Muscle of arm (tissue), 12 donors: Measurements from ENCODE around the gene VWA8. TPM values are rescaled to one million over a fixed set of nuclear protein-coding genes. Genes with fewer than 3 reads are reported as not detected.
"Not testable (repeated sequence)": the region's sequence is repeated elsewhere in the genome, so short reads cannot be mapped to it uniquely, and the experiment has no call there.

Source experiments
- DNase-seq: peaks from one replicate; pipeline ENCODE4 v3.0.0-alpha.2; 2013
- polyA plus RNA-seq, 12 donors: library from polyadenylated mRNA; unstranded; fragments of 120-200 nt; gene quantifications; one replicate each; pipeline ENCODE4 v1.2.1, GENCODE V29; 2013; ENCODE audit not compliant: insufficient read length in 12 of 12

Gene VWA8
- polyA plus RNA-seq, 12 donors = 8.4 to 11.6 (median 10.4) TPM; not detected in 1

DNA sequence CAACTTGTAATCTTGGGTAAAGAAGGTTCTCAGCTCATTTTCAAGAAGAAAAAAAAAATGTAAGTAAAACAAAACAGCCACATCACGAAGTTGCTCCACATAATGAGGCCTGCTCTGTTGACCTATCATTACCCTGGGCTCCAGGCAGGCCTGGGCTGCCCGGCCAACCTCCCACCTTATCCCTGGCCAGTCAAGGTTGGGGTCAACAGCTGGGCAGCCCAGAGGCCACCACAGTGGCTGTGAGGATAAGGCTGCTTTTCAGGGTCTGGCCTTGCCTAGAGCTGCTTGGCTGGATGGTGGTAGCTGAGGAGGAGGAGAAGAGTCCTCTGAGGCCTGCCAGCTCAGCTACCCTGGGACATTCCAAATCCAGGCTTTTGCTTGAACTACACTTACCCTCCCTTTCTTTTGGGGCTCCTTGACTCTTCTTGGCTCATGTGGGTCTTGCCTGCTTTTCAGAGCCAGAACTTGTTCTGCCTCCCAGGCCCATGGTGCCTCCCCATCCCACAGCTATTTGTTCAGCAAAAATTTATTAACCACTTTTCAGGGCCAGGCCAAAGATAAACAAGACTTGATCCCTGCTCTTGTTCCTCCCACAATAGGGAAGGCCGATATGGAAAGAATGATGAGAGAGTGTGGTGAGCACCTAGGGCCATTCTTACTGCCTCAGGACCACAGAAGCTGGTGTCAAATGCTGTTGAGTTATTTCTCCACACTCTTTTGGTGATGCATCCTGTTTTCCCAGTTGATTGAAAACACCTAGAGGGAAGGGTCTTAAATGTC is 401.9 kb downstream of the VWA8 start:
- no peak for DNase-seq

DNA sequence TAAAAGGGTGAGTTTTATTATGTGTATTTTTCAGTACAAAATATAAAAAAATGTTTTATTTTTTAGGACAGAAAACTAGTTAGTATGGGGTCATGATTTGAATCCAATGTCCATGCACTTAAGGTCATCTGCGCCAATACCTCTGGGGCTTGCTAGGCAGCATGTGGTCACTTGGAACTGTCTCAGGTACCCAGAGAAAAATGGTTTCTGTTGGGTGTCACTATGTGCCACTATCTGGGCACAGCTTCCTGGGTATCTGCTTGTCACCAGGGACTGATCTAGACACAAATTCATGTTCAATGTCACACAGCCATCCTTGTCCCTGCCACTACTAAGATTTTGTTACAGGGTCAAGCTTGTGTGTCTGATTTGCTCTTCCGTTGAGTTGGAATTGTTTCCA is 403.2 kb downstream of the VWA8 start:
- no peak for DNase-seq

DNA sequence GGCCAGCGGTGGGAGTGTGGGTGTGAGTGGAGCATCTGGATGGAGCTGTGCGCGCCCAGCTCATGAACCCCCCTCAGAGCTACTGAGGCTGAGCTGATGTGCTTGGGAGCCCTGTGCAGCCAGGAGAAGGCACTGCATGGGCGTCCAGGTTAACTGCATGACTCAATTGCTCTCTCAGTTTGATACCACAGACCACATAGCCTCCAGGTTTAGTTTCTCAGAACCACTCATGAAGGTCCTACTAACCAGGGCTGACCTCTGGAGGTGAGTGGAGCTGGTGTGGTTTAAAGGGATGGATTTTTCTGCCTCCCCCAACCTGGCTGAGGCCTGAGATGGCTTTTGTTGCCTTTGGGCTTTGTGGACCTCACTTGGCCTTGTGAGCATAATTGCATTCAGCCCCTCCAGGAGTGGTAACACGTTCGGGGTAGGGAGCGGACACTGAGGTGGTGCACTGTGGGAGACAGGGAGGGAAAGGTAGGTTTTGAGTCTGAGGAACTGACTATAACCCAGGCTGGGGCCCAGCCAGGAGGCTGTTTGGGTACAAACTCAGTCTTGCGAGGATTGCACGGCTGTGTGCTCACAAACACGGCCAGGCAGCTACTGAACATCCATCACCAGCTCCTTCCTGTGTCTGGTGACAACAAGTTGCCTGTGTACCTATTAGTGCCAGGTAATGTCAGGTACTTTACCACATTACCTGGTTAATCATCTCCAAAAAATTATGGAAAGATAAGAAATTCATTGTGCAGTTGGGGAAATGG is 406.1 kb downstream of the VWA8 start:
- DNase-seq = no peak

DNA sequence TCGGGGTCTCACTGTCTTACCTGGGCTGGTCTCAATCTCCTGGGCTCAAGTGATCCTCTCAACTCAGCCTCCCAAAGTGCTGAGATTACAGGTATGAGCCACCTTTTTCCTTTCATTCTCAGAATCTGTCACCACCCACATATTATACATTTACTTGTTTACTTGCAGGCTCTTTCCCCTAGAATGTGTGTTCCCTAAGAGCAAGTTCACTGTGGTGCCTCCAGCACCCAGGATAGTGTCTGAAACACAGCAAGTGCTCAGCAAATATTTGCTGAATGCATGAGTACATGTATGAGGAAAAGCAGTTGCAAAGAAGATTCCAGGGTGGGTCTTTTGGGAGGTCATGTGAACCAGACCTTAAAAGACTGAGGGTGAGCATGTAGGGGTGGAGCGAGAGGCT is 406.7 kb downstream of the VWA8 start:
- no peak for DNase-seq

DNA sequence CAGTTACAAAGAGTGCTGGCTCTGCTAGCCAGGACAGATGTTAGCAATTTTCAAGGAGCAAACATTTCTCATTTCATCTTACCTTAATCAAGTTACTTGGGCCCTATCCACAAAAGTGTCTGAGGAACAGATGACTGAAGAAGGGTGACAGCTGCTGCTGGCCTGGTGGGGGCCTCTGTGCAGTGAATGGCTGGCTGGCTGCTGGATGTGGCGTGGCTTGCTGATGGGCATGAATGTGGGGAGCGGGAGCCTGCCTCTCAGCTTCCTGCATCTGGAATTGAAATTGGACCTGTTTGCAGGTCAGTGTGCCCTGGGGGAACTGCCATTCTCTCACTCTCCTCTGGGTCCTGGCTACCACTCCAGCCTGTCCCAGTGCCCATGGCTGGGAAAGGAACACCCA is 408.9 kb downstream of the VWA8 start:
- no peak for DNase-seq

- no peak for DNase-seq
Observed at GRCh38 chr13:41550276-41550675, 410.6 kb downstream of the VWA8 start.

GRCh38 chr13:41549491-41549890 is 411.4 kb downstream of the VWA8 start:
- no peak for DNase-seq

DNA sequence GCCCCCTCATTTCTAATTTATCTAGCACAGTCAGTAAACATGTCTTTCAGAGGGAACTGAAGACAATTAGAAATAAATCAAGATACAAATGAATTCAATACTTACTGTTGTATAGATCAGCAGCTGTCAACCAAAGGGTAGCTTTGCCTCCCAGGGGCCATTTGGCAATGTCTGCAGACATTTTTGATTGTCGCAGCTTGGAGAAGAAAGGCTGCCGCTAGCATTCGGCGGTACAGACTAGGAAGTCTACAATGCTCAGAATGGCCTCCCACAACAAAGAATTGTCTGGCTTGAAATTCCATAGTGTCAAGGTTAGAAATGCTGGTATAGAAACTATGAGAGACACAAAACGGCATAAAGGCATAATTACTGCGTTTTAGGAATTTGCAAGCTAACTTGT is 412.0 kb downstream of the VWA8 start:
- DNase-seq = no peak

- DNase-seq = no peak
Observed at GRCh38 chr13:41548031-41548430, 412.9 kb downstream of the VWA8 start.

DNA sequence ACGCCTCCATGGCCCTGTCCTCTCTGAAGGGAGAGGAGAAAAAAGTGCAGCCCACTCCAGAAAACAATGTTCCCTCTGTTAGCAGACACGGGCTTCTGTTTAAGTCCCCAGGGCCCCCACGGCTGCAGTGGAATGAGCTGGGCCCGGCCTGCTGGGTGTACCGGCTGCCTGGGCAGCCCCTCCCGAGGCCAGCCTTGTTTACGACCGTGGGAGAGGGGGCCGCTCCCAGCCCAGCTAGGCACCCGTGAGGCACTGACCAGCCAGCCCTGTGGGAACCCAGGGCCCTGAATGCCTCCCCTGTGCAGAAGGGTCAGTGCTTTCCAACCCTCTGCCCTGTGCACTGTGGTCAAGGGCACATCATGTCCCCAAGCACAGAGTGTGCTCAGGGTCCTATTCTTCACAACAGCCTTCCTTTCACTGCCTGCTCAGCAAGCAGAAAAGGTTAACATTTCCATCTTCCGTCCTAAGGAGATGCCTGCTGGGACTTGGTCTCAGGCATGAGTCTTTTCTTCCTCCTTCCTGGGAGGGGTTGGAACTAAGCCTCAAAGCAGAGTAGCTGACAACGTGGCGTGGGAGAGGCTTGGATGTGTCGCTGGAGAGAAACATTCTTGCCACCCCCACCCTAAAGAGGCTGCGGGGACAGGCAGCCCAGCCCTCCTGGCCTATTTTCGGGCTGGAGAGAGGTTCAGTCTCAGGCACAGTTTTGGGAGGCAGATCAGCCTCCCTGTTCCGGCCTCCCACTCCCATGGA is 413.5 kb downstream of the VWA8 start:
- peak; percentile 60 for DNase-seq

GRCh38 chr13:41546372-41547190 is 414.3 kb downstream of the VWA8 start:
- DNase-seq = no peak

- DNase-seq = no peak
Observed at GRCh38 chr13:41545432-41545707, 415.5 kb downstream of the VWA8 start.

DNA sequence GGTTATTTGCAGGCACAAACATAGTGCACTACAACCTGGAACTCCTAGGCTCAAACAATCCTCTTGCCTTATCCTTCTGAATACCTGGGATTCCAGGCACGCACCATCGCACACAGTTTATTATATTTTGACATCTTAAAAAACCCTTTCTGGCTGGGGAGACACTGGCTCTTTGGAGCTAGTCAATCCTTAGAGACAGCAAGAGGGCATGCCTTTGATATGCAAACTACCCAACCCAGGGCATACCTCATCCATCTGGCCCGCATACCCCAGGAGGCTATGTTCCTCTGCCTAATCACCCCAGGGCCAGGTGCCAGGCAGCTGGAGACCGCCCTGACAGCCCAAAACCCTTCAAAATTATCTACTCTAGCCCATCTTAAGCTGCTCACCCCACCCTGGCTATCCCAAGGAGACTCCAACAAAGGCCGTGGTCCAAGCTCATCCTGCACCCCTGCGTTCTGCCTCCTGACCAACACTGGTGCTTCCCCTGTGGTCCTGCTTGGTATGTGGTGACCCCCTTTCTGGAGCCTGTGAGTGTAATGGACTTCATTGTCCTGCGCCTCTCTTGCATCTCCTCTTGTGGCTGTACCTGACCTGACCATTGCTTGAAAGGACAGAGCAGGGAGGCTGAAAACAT is 417.1 kb downstream of the VWA8 start:
- DNase-seq = no peak

- DNase-seq = not testable (repeated sequence)
Observed at GRCh38 chr13:41542799-41543198, 418.1 kb downstream of the VWA8 start.

DNA sequence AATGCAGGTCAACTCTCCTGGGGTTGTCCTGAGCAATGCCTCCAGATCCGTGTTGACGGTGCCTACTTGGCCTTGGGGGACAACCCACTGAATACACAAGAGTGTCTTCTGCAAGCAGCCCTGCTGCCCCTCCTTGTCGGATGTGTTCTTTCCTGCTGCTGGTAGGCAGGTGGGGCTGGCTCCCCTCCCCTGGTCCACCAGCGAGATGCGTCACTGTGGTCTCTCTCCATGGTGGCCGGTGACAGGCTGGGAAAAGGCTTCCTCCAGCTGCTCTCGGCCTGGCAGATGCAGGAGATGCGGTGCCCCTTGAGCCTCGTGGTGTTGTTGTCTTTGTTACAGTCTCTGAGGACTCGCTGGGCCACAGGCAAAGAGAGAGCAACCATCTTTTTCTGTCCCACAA is 418.6 kb downstream of the VWA8 start:
- no peak for DNase-seq

DNA sequence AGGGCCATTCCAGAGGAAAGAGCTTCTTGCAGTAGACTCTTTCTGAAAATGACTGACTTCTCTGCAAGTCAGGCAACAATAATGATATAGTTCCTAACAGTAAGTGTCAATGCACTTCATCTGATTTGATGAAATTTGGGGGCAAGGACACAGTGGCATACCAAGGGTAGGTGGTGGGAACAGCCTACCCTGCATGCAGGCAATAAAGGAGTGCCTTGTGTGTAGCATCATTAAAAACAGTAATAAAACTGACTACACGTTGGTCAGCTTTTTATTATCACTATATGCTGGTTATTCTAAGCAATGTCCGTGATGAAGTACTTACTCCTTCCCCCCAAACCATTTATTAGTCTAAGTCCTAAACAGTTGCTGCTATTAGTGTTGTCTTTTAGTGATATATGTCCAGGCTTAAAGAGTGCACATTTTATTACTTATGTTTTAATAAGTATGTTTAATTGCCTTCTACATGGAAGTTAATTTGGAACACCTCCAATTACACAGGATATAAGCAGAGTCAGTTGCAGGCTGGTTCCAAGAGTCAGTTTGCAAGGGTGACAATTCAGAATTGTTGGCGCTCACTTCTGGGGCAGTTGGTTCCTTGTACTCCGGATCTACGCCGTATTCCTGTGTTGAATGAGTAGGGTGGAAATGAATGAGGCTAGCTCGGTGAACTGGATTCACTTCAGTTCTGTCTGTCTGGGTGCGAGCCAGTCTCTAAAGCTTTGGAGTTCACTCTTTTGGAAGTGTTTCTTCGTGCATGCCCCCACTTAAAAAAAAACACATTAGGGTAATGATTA is 419.6 kb downstream of the VWA8 start:
- no peak for DNase-seq

DNA sequence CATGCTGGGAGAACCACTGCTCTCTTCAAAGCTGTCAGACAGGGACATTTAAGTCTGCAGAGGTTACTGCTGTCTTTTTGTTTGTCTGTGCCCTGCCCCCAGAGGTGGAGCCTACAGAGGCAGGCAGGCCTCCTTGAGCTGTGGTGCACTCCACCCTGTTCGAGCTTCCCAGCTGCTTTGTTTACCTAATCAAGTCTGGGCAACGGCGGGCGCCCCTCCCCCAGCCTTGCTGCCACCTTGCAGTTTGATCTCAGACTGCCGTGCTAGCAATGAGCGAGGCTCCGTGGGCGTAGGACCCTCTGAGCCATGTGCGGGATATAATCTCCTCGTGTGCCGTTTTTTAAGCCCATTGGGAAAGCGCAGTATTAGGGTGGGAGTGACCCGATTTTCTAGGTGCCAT is 420.7 kb downstream of the VWA8 start:
- not testable (repeated sequence) for DNase-seq

DNA sequence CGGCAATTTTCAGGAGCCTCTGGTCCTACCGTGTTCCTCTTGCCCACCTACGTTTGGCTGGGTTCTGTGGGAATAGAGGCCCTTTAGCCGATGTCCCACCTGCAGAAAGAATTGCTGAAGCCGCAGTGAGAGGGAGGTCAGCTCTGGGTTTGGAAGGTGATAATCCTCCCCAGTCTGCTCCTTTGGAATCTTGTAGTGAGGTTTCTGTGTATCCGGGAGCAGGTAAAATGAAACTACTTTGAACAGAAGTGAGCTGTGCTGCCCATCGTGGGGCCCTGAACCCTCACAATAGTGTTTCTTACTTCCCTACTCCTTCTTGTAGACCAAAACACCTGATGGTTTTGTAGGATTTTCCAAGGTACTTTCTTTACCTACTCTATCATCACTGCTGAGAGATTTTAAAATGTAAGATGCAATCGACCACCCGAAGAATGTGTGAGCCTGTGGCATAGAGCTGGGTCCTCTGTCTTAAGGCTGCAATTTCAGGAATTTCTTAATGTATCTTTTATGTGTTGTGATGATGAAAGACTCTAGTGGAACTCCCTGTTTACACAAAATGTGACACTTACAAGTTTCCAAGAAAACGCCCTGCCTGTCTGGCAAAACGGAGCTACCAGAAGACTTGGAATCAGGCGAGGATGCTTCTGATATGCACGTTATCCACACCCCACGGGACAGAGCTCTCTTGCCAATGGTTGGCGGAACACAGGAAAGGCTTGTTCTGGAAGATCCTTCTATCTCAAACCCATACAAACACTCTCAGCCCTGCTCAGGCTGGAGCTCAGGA is 427.4 kb downstream of the VWA8 start:
- no peak for DNase-seq

- DNase-seq = no peak
Observed at GRCh38 chr13:41528021-41528420, 432.9 kb downstream of the VWA8 start.
